KG1 (cell line): Measurements from ENCODE around the gene BCAP31.
"Not testable (repeated sequence)": the region's sequence is repeated elsewhere in the genome, so short reads cannot be mapped to it uniquely, and the experiment has no call there.

Experiments
- DNase-seq: peaks from one replicate; lab custom pipeline; 2025; lab: John Stamatoyannopoulos, UW

Gene BCAP31

DNA sequence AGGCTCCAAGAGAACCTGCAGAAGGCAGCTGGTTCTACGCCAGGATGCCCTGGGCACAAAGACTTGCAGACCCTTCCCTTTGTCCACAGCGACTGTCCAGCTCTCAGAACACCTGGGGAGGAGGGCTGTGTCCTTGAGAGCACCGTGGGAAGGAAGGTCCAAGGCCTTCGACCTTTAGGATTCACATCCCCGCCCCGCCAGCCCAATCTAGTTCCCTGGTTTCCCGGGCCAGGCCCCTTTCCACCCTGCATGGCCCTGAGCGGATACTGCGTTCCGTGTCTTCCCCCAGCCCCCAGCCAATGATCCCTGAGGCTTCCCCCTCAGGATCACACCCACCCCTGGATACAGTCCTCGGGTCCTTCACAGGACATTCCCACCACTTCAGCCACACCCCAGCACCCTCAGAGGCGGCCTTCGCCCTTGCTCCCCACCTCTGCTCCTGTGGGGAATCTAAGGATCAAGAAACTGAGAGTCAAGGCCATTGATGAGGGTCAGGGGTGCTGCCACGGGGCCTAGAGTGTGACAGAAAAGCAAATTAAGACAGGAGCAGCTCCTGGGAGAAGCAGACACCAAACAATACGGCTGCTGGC, 9.6 kb upstream of the BCAP31 start:
- no peak for DNase-seq

GRCh38 chrX:153732401-153732800, 8.2 kb upstream of the BCAP31 start:
- no peak for DNase-seq

DNA sequence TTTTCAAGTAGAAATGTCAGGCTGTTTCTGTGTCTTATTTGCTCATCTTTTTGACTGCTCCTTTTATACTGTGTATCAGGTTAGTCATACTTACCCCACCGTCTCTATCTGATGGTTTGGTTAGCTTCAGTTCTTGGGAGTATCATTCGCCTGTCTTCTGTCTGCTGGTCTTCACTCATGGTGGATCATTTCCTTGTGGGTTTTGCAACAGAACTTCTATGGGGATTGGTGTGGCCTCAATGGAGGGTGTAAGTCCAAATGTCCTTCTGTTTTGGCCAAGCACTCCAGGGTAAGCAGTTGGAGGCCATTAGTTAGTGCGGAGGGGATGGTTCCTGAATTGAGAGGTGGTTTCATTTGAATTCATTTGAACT, 7.6 kb upstream of the BCAP31 start:
- DNase-seq = no peak

- no peak for DNase-seq
These were observed 7.1 kb upstream of the BCAP31 start for GRCh38 chrX:153731117-153731844.

- not testable (repeated sequence) for DNase-seq
These were observed 5.9 kb upstream of the BCAP31 start for GRCh38 chrX:153730115-153730514.

DNA sequence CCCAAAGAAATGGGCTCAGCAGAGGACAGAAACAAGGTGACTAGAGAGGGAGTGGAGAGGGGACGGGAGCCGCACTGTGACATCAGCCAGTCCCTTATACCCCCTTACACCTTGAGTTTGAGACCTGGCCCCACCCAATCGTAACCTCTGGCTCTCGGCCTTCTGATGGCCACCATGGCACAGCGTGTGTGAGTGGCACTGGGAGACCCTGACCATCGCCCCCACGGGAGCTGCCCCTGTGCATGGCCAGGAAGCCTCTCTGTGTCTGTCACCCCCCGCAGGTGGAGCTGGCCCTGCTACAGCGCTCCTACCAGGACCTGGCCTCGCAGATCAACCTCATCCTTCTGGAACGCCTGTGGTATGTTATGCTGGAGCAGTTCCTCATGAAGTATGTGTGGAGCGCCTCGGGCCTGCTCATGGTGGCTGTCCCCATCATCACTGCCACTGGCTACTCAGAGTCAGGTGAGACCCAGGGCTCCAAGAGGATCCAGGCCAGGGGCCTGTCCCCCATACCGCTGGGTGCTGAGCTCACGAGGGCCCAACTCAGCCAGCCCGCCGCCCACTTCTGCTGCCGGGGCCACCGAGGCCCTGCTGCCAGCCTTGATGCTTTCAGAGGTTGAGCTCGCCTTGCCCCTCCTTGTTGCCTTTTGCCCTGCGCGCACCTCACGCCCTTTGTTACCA, 4.9 kb upstream of the BCAP31 start:
- no peak for DNase-seq

DNA sequence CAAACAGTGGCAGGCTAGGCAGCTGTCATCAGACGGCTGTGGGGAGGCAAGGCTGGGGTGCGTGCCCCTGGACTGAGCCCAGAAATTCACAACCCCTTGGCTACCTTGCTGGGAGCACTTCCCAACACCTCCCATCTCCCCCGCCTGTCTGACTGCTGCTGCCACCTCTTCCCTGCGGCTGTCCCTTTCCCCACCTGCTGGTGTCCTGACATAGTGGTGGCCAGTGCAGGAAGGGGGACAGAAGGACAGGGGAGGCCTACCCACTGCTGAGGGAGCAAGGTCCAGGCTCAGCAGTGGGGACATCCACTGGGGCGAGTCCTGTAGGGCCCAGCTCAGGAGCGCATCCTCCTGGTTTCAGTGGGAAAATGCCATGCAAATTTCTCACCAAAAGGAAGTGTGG, 3.9 kb upstream of the BCAP31 start:
- DNase-seq = no peak

GRCh38 chrX:153727123-153727931, 3.1 kb upstream of the BCAP31 start:
- DNase-seq = no peak

GRCh38 chrX:153726286-153727122, 2.3 kb upstream of the BCAP31 start:
- no peak for DNase-seq

DNA sequence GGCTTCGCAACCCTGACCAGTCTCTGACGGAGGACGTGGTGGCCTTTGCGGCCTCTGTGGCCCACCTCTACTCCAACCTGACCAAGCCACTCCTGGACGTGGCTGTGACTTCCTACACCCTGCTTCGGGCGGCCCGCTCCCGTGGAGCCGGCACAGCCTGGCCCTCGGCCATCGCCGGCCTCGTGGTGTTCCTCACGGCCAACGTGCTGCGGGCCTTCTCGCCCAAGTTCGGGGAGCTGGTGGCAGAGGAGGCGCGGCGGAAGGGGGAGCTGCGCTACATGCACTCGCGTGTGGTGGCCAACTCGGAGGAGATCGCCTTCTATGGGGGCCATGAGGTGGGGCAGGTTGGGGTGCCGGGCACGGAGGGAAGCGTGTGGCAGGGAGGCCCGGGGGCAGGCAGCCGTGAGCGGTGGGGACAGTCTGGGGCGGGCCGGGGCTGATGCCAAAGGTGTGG, 1.7 kb upstream of the BCAP31 start:
- DNase-seq = no peak

DNA sequence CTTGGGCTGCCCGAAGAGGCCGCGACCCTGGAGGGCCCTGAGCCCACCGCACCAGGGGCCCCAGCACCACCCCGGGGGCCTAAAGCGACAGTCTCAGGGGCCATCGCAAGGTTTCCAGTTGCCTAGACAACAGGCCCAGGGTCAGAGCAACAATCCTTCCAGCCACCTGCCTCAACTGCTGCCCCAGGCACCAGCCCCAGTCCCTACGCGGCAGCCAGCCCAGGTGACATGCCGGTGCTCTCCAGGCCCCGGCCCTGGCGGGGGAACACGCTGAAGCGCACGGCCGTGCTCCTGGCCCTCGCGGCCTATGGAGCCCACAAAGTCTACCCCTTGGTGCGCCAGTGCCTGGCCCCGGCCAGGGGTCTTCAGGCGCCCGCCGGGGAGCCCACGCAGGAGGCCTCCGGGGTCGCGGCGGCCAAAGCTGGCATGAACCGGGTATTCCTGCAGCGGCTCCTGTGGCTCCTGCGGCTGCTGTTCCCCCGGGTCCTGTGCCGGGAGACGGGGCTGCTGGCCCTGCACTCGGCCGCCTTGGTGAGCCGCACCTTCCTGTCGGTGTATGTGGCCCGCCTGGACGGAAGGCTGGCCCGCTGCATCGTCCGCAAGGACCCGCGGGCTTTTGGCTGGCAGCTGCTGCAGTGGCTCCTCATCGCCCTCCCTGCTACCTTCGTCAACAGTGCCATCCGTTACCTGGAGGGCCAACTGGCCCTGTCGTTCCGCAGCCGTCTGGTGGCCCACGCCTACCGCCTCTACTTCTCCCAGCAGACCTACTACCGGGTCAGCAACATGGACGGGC, 1.0 kb upstream of the BCAP31 start:
- DNase-seq = no peak

- DNase-seq = peak; percentile 31
These were observed 586 bp downstream of the BCAP31 start for GRCh38 chrX:153723351-153724251.

- peak; percentile 0 for DNase-seq
These were observed 1.4 kb downstream of the BCAP31 start for GRCh38 chrX:153722704-153723350.

- no peak for DNase-seq
These were observed 4.5 kb downstream of the BCAP31 start for GRCh38 chrX:153719701-153720100.

GRCh38 chrX:153719238-153719637, 4.9 kb downstream of the BCAP31 start:
- DNase-seq = no peak

DNA sequence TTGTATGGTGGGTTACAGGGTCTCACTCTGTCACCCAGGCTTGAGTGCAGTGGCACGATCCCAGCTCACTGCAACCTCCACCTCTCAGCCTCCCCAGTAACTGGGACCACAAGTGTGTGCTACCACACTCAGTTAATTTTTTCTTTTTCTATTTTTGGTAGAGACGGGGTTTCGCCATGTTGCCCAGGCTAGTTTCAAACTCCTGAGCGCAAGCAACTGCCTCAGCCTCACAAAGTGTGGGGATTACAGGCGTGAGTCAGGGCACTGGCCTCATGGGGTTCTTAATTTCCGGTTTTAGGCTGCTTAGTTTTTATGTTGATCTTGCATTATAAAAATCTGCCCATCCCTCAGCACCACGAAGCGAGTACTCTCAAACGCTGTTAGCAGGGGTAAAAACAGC, 6.7 kb downstream of the BCAP31 start:
- no peak for DNase-seq

DNA sequence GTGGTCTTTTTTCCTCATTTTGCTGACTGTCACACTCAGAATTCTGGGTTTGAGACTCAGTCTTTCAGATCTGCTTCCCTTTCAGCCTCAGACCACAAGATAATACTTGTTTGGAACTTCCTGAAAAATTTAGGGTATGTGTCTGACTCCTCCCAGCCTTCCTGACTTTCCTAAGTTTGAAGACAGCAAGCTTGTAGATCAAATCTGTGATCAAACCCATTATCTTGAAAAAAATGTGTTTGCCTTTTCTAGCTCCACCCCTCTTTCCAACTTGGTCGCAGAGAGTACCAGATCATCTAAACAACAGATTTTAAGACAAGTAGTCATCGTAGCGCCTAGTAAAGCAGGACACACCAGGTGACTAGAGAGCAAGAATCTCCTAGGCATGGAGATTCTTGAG, 9.9 kb downstream of the BCAP31 start:
- DNase-seq = no peak

- no peak for DNase-seq
These were observed 14.2 kb downstream of the BCAP31 start for GRCh38 chrX:153709726-153710674.
